Left lobe of liver (tissue), 2 donors: ENCODE results near the gene KRTAP19-1. TPM values are rescaled to one million over a fixed set of nuclear protein-coding genes. Genes with fewer than 3 reads are reported as not detected.

ENCODE experiments used
- ATAC-seq: fragments of 200-7000 bp; cut with Tn5 transposase; one replicate; pipeline ENCODE4 v1.9.1; 2020; ENCODE audit warnings: mild to moderate bottlenecking, moderate library complexity
- DNase-seq: peaks from one replicate; pipeline ENCODE4 v3.0.0-alpha.2; 2020; ENCODE audit warnings: low spot score
- total RNA-seq: library from RNA; stranded (reverse); gene quantifications from one replicate; pipeline ENCODE4 v1.2.1, GENCODE V29; 2021
- donor health status: DM: no; HTN: no; CAD: no; lungs with moderate emphysema.
- donor health status: DM: no; HTN: yes; CAD: no.

The KRTAP19-1 gene
- total RNA-seq, 1 donor from 2014 or later, result not detected

GRCh38 chr21:30430170-30430655 lies 50.0 kb downstream of the KRTAP19-1 start, which contains the start of gene KRTAP13-4:
KRTAP13-4 (plus strand) TSS chr21:30430220; CDS start chr21:30430276, 56 bp downstream.
- no peak for DNase-seq
- no peak for ATAC-seq

Other genes with a start within 250 kb of the KRTAP19-1 start
- not detected for gene KRTAP24-1, start 197.4 kb downstream of the KRTAP19-1 start, total RNA-seq
- not detected for gene KRTAP25-1, start 190.9 kb downstream of the KRTAP19-1 start, total RNA-seq
- gene KRTAP26-1, start 160.1 kb downstream of the KRTAP19-1 start, total RNA-seq, result not detected
- not detected for gene KRTAP27-1, start 142.7 kb downstream of the KRTAP19-1 start, total RNA-seq
- gene KRTAP23-1, start 131.8 kb downstream of the KRTAP19-1 start, total RNA-seq, result not detected
- not detected for gene KRTAP13-2, start 108.1 kb downstream of the KRTAP19-1 start, total RNA-seq
- not detected for gene KRTAP13-1, start 84.3 kb downstream of the KRTAP19-1 start, total RNA-seq
- gene KRTAP13-3, start 54.4 kb downstream of the KRTAP19-1 start, total RNA-seq, result not detected
- gene KRTAP13-4, start 50.1 kb downstream of the KRTAP19-1 start, total RNA-seq, result not detected
- not detected for gene KRTAP15-1, start 40.1 kb downstream of the KRTAP19-1 start, total RNA-seq
- not detected for gene KRTAP19-2, start 7.1 kb upstream of the KRTAP19-1 start, total RNA-seq
- gene KRTAP19-3, start 11.6 kb upstream of the KRTAP19-1 start, total RNA-seq, result not detected
- not detected for gene KRTAP19-4, start 16.8 kb upstream of the KRTAP19-1 start, total RNA-seq
- gene KRTAP19-5, start 21.8 kb upstream of the KRTAP19-1 start, total RNA-seq, result not detected
- not detected for gene KRTAP19-6, start 61.5 kb upstream of the KRTAP19-1 start, total RNA-seq
- not detected for gene KRTAP19-7, start 80.9 kb upstream of the KRTAP19-1 start, total RNA-seq
- not detected for gene KRTAP22-2, start 110.0 kb upstream of the KRTAP19-1 start, total RNA-seq
- not detected for gene KRTAP6-3, start 112.1 kb upstream of the KRTAP19-1 start, total RNA-seq
- gene KRTAP6-2, start 118.5 kb upstream of the KRTAP19-1 start, total RNA-seq, result not detected
- gene KRTAP22-1, start 120.7 kb upstream of the KRTAP19-1 start, total RNA-seq, result not detected
- gene KRTAP6-1, start 133.6 kb upstream of the KRTAP19-1 start, total RNA-seq, result not detected
- gene KRTAP20-1, start 136.1 kb upstream of the KRTAP19-1 start, total RNA-seq, result not detected
- gene KRTAP20-4, start 140.3 kb upstream of the KRTAP19-1 start, total RNA-seq, result not detected
- not detected for gene KRTAP20-2, start 154.8 kb upstream of the KRTAP19-1 start, total RNA-seq
- gene KRTAP20-3, start 162.5 kb upstream of the KRTAP19-1 start, total RNA-seq, result not detected
- not detected for gene KRTAP21-3, start 238.4 kb upstream of the KRTAP19-1 start, total RNA-seq